SU-DHL-6 (cell line): ENCODE results near the gene CCDC92B.

ENCODE experiments used
- H2AFZ ChIP-seq: fragments of 200-600 bp; sonication (generic); 2 replicates; pipeline ENCODE4 v1.6.1; 2014; ENCODE audit warnings: low read depth, mild to moderate bottlenecking, moderate library complexity, mixed read lengths, antibody characterized with exemption, low read length; ENCODE audit not compliant: severe bottlenecking
- H3F3A ChIP-seq: fragments of 200-600 bp; shearing (Covaris generic); 2 replicates; pipeline ENCODE4 v1.6.0; 2016; ENCODE audit warnings: antibody characterized with exemption, mild to moderate bottlenecking; ENCODE audit not compliant: insufficient read depth
- H3K27ac ChIP-seq: fragments of 200-600 bp; sonication (generic); 2 replicates; pipeline ENCODE4 v1.5.1; 2016; ENCODE audit warnings: low read depth, mild to moderate bottlenecking, low read length, moderate library complexity, mixed read lengths
- H3K27me3 ChIP-seq: fragments of 200-600 bp; sonication (generic), shearing (Covaris generic); 2 replicates; pipeline ENCODE4 v1.6.0; 2014; ENCODE audit warnings: mild to moderate bottlenecking, low read length
- H3K36me3 ChIP-seq: fragments of 200-600 bp; sonication (generic); 2 replicates; pipeline ENCODE4 v1.6.1; 2014; ENCODE audit warnings: mild to moderate bottlenecking, low read length, mixed read lengths
- H3K4me2 ChIP-seq: fragments of 300-600, 200-600 bp; shearing (Covaris generic), sonication (generic); 2 replicates; pipeline ENCODE4 v1.6.0; 2014; ENCODE audit warnings: low read length, low read depth, mild to moderate bottlenecking; ENCODE audit not compliant: poor library complexity, severe bottlenecking
- H3K4me3 ChIP-seq: fragments of 200-600 bp; sonication (generic); 2 replicates; pipeline ENCODE4 v1.5.1; 2014; ENCODE audit warnings: antibody characterized with exemption, low read length, mild to moderate bottlenecking, mixed read lengths; ENCODE audit not compliant: insufficient read depth, poor library complexity, severe bottlenecking
- H3K79me2 ChIP-seq: fragments of 200-600 bp; sonication (generic); 2 replicates; pipeline ENCODE4 v1.6.1; 2014; ENCODE audit warnings: mild to moderate bottlenecking, low read length, moderate library complexity; ENCODE audit not compliant: insufficient read depth
- H3K9ac ChIP-seq: fragments of 200-600 bp; sonication (generic); 2 replicates; pipeline ENCODE4 v1.7.0; 2014; ENCODE audit warnings: mild to moderate bottlenecking, low read length
- H3K9me2 ChIP-seq: fragments of 200-600 bp; sonication (generic); replicated peaks from 2 replicates; pipeline ENCODE4 v1.6.1; 2014; ENCODE audit warnings: low read length; ENCODE audit not compliant: insufficient read depth
- H3K9me3 ChIP-seq: fragments of 200-600 bp; sonication (generic); 2 replicates; pipeline ENCODE4 v1.6.1; 2014; ENCODE audit warnings: low read length, mixed read lengths; ENCODE audit not compliant: insufficient read depth
- H4K20me1 ChIP-seq: fragments of 200-600 bp; sonication (generic); 2 replicates; pipeline ENCODE4 v1.6.1; 2014; ENCODE audit warnings: low read depth, mild to moderate bottlenecking, antibody characterized with exemption, low read length, moderate library complexity, mixed read lengths
- EZH2phosphoT487 ChIP-seq: fragments of 200-600 bp; sonication (generic), shearing (Covaris generic); conservative IDR thresholded peaks from 2 replicates; pipeline ENCODE4 v1.6.1; 2018; ENCODE audit warnings: mild to moderate bottlenecking, antibody characterized with exemption, low read length, moderate library complexity, mixed read lengths
- TF ChIP-seq, protein P1 (sequence below): fragments of 200-600 bp; sonication (generic); IDR thresholded peaks from one replicate; pipeline ENCODE4 v1.5.1; 2017; ENCODE audit warnings: antibody characterized with exemption, mild to moderate bottlenecking, low read length, moderate library complexity; ENCODE audit not compliant: insufficient read depth, poor library complexity, severe bottlenecking

Gene CCDC92B

DNA sequence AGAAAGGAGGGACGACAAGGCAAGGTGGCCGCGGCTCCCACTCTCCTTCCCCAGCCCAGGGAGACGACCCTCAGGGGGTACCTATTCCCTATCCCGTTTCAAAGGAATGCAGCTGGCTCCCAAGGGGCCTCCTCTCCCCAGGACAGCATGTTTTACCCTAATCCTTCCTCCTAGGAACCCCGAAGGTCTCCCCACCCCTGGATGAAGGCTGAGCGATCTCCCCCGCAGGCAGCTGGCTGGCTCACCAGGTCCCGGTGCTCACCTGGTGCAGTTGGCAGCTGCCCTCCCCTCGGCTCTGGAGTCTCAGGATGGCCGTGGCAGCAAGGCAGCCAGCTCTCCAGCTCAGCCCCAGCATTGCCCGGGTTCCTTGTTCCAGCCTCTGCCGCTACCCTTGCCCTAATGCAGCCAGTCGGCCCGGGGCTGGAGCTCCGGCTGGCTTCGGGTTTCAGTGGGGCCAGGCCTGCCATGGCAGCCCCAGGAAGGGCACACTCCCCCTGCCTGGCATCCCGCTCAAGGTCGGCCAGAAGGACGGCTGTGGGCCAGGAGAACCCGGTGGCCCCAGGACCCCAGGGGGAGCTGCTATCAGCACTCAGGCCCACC is 42.4 kb downstream of the CCDC92B start:
- H3K9me2 ChIP-seq: no peaks in the 10 kb centered on the region

GRCh38 chr17:2705888-2706795 is 43.3 kb downstream of the CCDC92B start:
- Histone ChIP-seq H3K4me3 (no peak overlapping the region), H3K9ac (no peak overlapping the region), H3K27me3 (no peaks in the 10 kb centered on the region), H3F3A (no peaks in the 10 kb centered on the region), H3K9me2 (no peaks in the 10 kb centered on the region), H3K4me2 (no peak overlapping the region), H3K79me2 (peaks cover 69% of the 10 kb centered on the region), H4K20me1 (no peaks in the 10 kb centered on the region; the same call in 1 of the 2 replicates), H3K27ac (no peak overlapping the region), H3K36me3 (no peaks in the 10 kb centered on the region), H2AFZ (no peak overlapping the region), H3K9me3 (no peaks in the 10 kb centered on the region)
- TF ChIP-seq, protein P1, sequence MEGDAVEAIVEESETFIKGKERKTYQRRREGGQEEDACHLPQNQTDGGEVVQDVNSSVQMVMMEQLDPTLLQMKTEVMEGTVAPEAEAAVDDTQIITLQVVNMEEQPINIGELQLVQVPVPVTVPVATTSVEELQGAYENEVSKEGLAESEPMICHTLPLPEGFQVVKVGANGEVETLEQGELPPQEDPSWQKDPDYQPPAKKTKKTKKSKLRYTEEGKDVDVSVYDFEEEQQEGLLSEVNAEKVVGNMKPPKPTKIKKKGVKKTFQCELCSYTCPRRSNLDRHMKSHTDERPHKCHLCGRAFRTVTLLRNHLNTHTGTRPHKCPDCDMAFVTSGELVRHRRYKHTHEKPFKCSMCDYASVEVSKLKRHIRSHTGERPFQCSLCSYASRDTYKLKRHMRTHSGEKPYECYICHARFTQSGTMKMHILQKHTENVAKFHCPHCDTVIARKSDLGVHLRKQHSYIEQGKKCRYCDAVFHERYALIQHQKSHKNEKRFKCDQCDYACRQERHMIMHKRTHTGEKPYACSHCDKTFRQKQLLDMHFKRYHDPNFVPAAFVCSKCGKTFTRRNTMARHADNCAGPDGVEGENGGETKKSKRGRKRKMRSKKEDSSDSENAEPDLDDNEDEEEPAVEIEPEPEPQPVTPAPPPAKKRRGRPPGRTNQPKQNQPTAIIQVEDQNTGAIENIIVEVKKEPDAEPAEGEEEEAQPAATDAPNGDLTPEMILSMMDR: no peak
- no peak for TF ChIP-seq EZH2phosphoT487

More for the DNA sequence above, 42.4 kb downstream of the CCDC92B start:
- Histone ChIP-seq H3K27ac (no peak overlapping the region), H3K27me3 (no peaks in the 10 kb centered on the region), H4K20me1 (no peaks in the 10 kb centered on the region; the same call in 1 of the 2 replicates), H3K4me3 (no peak overlapping the region), H2AFZ (no peak overlapping the region), H3F3A (no peaks in the 10 kb centered on the region), H3K79me2 (peaks cover 71% of the 10 kb centered on the region), H3K36me3 (no peaks in the 10 kb centered on the region), H3K4me2 (no peak overlapping the region), H3K9ac (no peak overlapping the region), H3K9me3 (no peaks in the 10 kb centered on the region)
- TF ChIP-seq, protein P1: no peak
- TF ChIP-seq EZH2phosphoT487: no peak

GRCh38 chr17:2705263-2705662 is 44.2 kb downstream of the CCDC92B start:
- no peak overlapping the region for H2AFZ ChIP-seq
- H4K20me1 ChIP-seq: no peaks in the 10 kb centered on the region; the same call in 1 of the 2 replicates
- no peak for TF ChIP-seq EZH2phosphoT487
- TF ChIP-seq, protein P1: no peak
- H3F3A ChIP-seq: no peaks in the 10 kb centered on the region
- H3K9me3 ChIP-seq: no peaks in the 10 kb centered on the region
- no peak overlapping the region for H3K4me2 ChIP-seq
- no peaks in the 10 kb centered on the region for H3K36me3 ChIP-seq
- no peak overlapping the region for H3K4me3 ChIP-seq
- H3K27me3 ChIP-seq: no peaks in the 10 kb centered on the region
- H3K27ac ChIP-seq: no peak overlapping the region
- no peaks in the 10 kb centered on the region for H3K9me2 ChIP-seq
- no peak overlapping the region for H3K9ac ChIP-seq
- peaks cover 60% of the 10 kb centered on the region for H3K79me2 ChIP-seq
